HG03108 (cell line): ENCODE data around the gene CDK3.
"Not testable (repeated sequence)": the region's sequence is repeated elsewhere in the genome, so short reads cannot be mapped to it uniquely, and the experiment has no call there.

Source experiments
- ATAC-seq: cut with Tn5 transposase; IDR thresholded peaks from one replicate; pipeline ENCODE4 v1.9.1; 2021; ENCODE audit warnings: moderate library complexity; ENCODE audit not compliant: unreplicated experiment

Gene CDK3

GRCh38 chr17:76000755-76001521 lies at the start of gene CDK3:
TSS of gene CDK3 (plus strand) at chr17:76000855. CDS start at chr17:76001426, 571 bp downstream.
- ATAC-seq = no peak

GRCh38 chr17:75950855-75951554 lies 49.6 kb upstream of the CDK3 start:
- no peak for ATAC-seq

- ATAC-seq = no peak
Measured at GRCh38 chr17:75959051-75959838, 41.4 kb upstream of the CDK3 start.

- no peak for ATAC-seq
Measured at GRCh38 chr17:75959839-75960511, 40.7 kb upstream of the CDK3 start.

GRCh38 chr17:75965468-75965867 lies 35.2 kb upstream of the CDK3 start:
- no peak for ATAC-seq

GRCh38 chr17:75969044-75969443 lies 31.6 kb upstream of the CDK3 start:
- not testable (repeated sequence) for ATAC-seq

GRCh38 chr17:75970011-75970523 lies 30.6 kb upstream of the CDK3 start:
- ATAC-seq = no peak

- ATAC-seq = no peak
Measured at GRCh38 chr17:75970626-75971025, 30.0 kb upstream of the CDK3 start.

- not testable (repeated sequence) for ATAC-seq
Measured at GRCh38 chr17:75975187-75975586, 25.5 kb upstream of the CDK3 start.

- no peak for ATAC-seq
Measured at GRCh38 chr17:75975757-75976174, 24.9 kb upstream of the CDK3 start.

GRCh38 chr17:75976175-75976848 lies 24.3 kb upstream of the CDK3 start:
- no peak for ATAC-seq

GRCh38 chr17:75978938-75979704 lies 21.5 kb upstream of the CDK3 start, which contains the start of the genes ACOX1 and TEN1:
TSS of gene ACOX1 (minus strand) at chr17:75979166. CDS start at chr17:75979073, 93 bp downstream.
TSS of gene TEN1 (plus strand) at chr17:75979240. CDS start at chr17:75986193, 6,953 bp downstream.
- peak; percentile 95 for ATAC-seq

GRCh38 chr17:75979705-75980187 lies 20.9 kb upstream of the CDK3 start:
- no peak for ATAC-seq

GRCh38 chr17:75980188-75981018 lies 20.3 kb upstream of the CDK3 start:
- no peak for ATAC-seq

- no peak for ATAC-seq
Measured at GRCh38 chr17:75981019-75981615, 19.5 kb upstream of the CDK3 start.

GRCh38 chr17:75983501-75984181 lies 17.0 kb upstream of the CDK3 start:
- no peak for ATAC-seq

GRCh38 chr17:75985986-75986385 lies 14.7 kb upstream of the CDK3 start:
- ATAC-seq = no peak
